Activated naive CD8-positive, alpha-beta T cell treated with anti-CD3 and anti-CD28 coated beads for 36 hours (primary cell): ENCODE results near the gene YPEL1. TPM values are rescaled to one million over a fixed set of nuclear protein-coding genes. Genes with fewer than 3 reads are reported as not detected.
"Not testable (repeated sequence)": the region's sequence is repeated elsewhere in the genome, so short reads cannot be mapped to it uniquely, and the experiment has no call there.

Source experiments
- DNase-seq: peaks from one replicate; pipeline ENCODE4 v3.0.0; 2021
- H3K27ac Mint-ChIP-seq: one replicate; pipeline ENCODE4 v1.8.0; 2022; ENCODE audit warnings: mild to moderate bottlenecking, moderate library complexity, mixed read lengths
- H3K27me3 Mint-ChIP-seq: one replicate; pipeline ENCODE4 v1.8.0; 2022; ENCODE audit warnings: mild to moderate bottlenecking, mixed read lengths
- H3K36me3 Mint-ChIP-seq: one replicate; pipeline ENCODE4 v1.8.0; 2021; ENCODE audit warnings: mild to moderate bottlenecking, mixed read lengths
- H3K4me1 Mint-ChIP-seq: one replicate; pipeline ENCODE4 v1.8.0; 2021; ENCODE audit warnings: mixed read lengths
- H3K4me3 Mint-ChIP-seq: one replicate; pipeline ENCODE4 v1.8.0; 2022; ENCODE audit warnings: mild to moderate bottlenecking, moderate library complexity, mixed read lengths
- H3K9me3 Mint-ChIP-seq: one replicate; pipeline ENCODE4 v1.8.0; 2022; ENCODE audit warnings: mixed read lengths
- total RNA-seq, 2 experiments: library from RNA; stranded (reverse); gene quantifications; one replicate each; pipeline ENCODE4 v1.2.3, GENCODE V29; 2021

The YPEL1 gene
- total RNA-seq, 2 experiments from 2014 or later: 0.60 to 0.72 TPM

GRCh38 chr22:21759646-21760376, 24.2 kb upstream of the YPEL1 start:
- H3K4me1 Mint-ChIP-seq: peaks cover 32% of the 10 kb centered on the region
- H3K9me3 Mint-ChIP-seq: no peaks in the 10 kb centered on the region
- H3K27ac Mint-ChIP-seq: no peak overlapping the region
- DNase-seq: no peak
- no peak overlapping the region for H3K4me3 Mint-ChIP-seq
- H3K36me3 Mint-ChIP-seq: peaks cover 19% of the 10 kb centered on the region
- no peaks in the 10 kb centered on the region for H3K27me3 Mint-ChIP-seq

- H3K4me3 Mint-ChIP-seq: no peak overlapping the region
Observed at GRCh38 chr22:21759093-21759492, 23.5 kb upstream of the YPEL1 start.

GRCh38 chr22:21758091-21758864, 22.7 kb upstream of the YPEL1 start:
- Mint-ChIP-seq H3K27ac (no peak overlapping the region), H3K27me3 (no peaks in the 10 kb centered on the region), H3K36me3 (peaks cover 17% of the 10 kb centered on the region), H3K9me3 (no peaks in the 10 kb centered on the region), H3K4me3 (no peak overlapping the region), H3K4me1 (peaks cover 18% of the 10 kb centered on the region)
- no peak for DNase-seq

More at GRCh38 chr22:21759093-21759492, 23.5 kb upstream of the YPEL1 start:
- no peaks in the 10 kb centered on the region for H3K9me3 Mint-ChIP-seq
- DNase-seq: no peak
- H3K27me3 Mint-ChIP-seq: no peaks in the 10 kb centered on the region
- peaks cover 19% of the 10 kb centered on the region for H3K36me3 Mint-ChIP-seq
- H3K4me1 Mint-ChIP-seq: peaks cover 26% of the 10 kb centered on the region
- H3K27ac Mint-ChIP-seq: no peak overlapping the region

- no peak for DNase-seq
- Mint-ChIP-seq H3K27me3 (no peaks in the 10 kb centered on the region), H3K4me3 (no peak overlapping the region), H3K9me3 (no peaks in the 10 kb centered on the region), H3K27ac (no peak overlapping the region), H3K4me1 (peaks cover 7% of the 10 kb centered on the region), H3K36me3 (peaks cover 8% of the 10 kb centered on the region)
Observed at GRCh38 chr22:21755851-21756284, 20.3 kb upstream of the YPEL1 start.

- no peak for DNase-seq
- H3K4me1 Mint-ChIP-seq: peaks cover 7% of the 10 kb centered on the region
- peaks cover 8% of the 10 kb centered on the region for H3K36me3 Mint-ChIP-seq
- H3K27ac Mint-ChIP-seq: no peak overlapping the region
- no peaks in the 10 kb centered on the region for H3K9me3 Mint-ChIP-seq
- H3K4me3 Mint-ChIP-seq: no peak overlapping the region
- no peaks in the 10 kb centered on the region for H3K27me3 Mint-ChIP-seq
Observed at GRCh38 chr22:21754523-21754922, 18.9 kb upstream of the YPEL1 start.

GRCh38 chr22:21753374-21754111, 17.9 kb upstream of the YPEL1 start:
- Mint-ChIP-seq H3K27ac (no peak overlapping the region), H3K9me3 (no peaks in the 10 kb centered on the region), H3K4me3 (no peak overlapping the region), H3K4me1 (peaks cover 7% of the 10 kb centered on the region), H3K36me3 (peaks cover 5% of the 10 kb centered on the region), H3K27me3 (no peaks in the 10 kb centered on the region)
- DNase-seq: no peak

- H3K27ac Mint-ChIP-seq: no peak overlapping the region
- H3K4me3 Mint-ChIP-seq: no peak overlapping the region
- peaks cover 7% of the 10 kb centered on the region for H3K4me1 Mint-ChIP-seq
- no peaks in the 10 kb centered on the region for H3K27me3 Mint-ChIP-seq
- peaks cover 1% of the 10 kb centered on the region for H3K36me3 Mint-ChIP-seq
- DNase-seq: no peak
- no peaks in the 10 kb centered on the region for H3K9me3 Mint-ChIP-seq
Observed at GRCh38 chr22:21752276-21752675, 16.7 kb upstream of the YPEL1 start.

- no peaks in the 10 kb centered on the region for H3K36me3 Mint-ChIP-seq
- no peaks in the 10 kb centered on the region for H3K27me3 Mint-ChIP-seq
- H3K4me3 Mint-ChIP-seq: no peak overlapping the region
- H3K4me1 Mint-ChIP-seq: no peaks in the 10 kb centered on the region
- H3K9me3 Mint-ChIP-seq: no peaks in the 10 kb centered on the region
- H3K27ac Mint-ChIP-seq: no peak overlapping the region
- no peak for DNase-seq
Observed at GRCh38 chr22:21745948-21746347, 10.4 kb upstream of the YPEL1 start.

- H3K4me1 Mint-ChIP-seq, H3K9me3 Mint-ChIP-seq, H3K36me3 Mint-ChIP-seq, H3K27me3 Mint-ChIP-seq, DNase-seq, H3K4me3 Mint-ChIP-seq, H3K27ac Mint-ChIP-seq: not testable (repeated sequence)
Observed at GRCh38 chr22:21744917-21745316, 9.3 kb upstream of the YPEL1 start.

GRCh38 chr22:21741790-21742189, 6.2 kb upstream of the YPEL1 start:
- Mint-ChIP-seq H3K4me3 (no peak overlapping the region), H3K27ac (no peak overlapping the region), H3K9me3 (no peaks in the 10 kb centered on the region), H3K27me3 (no peaks in the 10 kb centered on the region), H3K36me3 (no peaks in the 10 kb centered on the region), H3K4me1 (no peaks in the 10 kb centered on the region)
- DNase-seq: no peak

- Mint-ChIP-seq H3K4me1 (no peaks in the 10 kb centered on the region), H3K27me3 (no peaks in the 10 kb centered on the region), H3K9me3 (no peaks in the 10 kb centered on the region), H3K4me3 (no peak overlapping the region), H3K36me3 (no peaks in the 10 kb centered on the region), H3K27ac (no peak overlapping the region)
- DNase-seq: no peak
Observed at GRCh38 chr22:21741059-21741458, 5.5 kb upstream of the YPEL1 start.

GRCh38 chr22:21739828-21740377, 4.3 kb upstream of the YPEL1 start:
- no peaks in the 10 kb centered on the region for H3K36me3 Mint-ChIP-seq
- DNase-seq: no peak
- H3K4me3 Mint-ChIP-seq: no peak overlapping the region
- no peak overlapping the region for H3K27ac Mint-ChIP-seq
- no peaks in the 10 kb centered on the region for H3K27me3 Mint-ChIP-seq
- H3K9me3 Mint-ChIP-seq: no peaks in the 10 kb centered on the region
- H3K4me1 Mint-ChIP-seq: peaks cover 3% of the 10 kb centered on the region

GRCh38 chr22:21738966-21739365, 3.4 kb upstream of the YPEL1 start:
- H3K27ac Mint-ChIP-seq: no peak overlapping the region
- no peaks in the 10 kb centered on the region for H3K9me3 Mint-ChIP-seq
- H3K4me3 Mint-ChIP-seq: no peak overlapping the region
- no peak for DNase-seq
- H3K36me3 Mint-ChIP-seq: no peaks in the 10 kb centered on the region
- H3K27me3 Mint-ChIP-seq: no peaks in the 10 kb centered on the region
- H3K4me1 Mint-ChIP-seq: peaks cover 7% of the 10 kb centered on the region

GRCh38 chr22:21738081-21738480, 2.5 kb upstream of the YPEL1 start:
- DNase-seq: no peak
- Mint-ChIP-seq H3K9me3 (no peaks in the 10 kb centered on the region), H3K36me3 (no peaks in the 10 kb centered on the region), H3K4me3 (no peak overlapping the region), H3K27ac (no peak overlapping the region), H3K4me1 (peaks cover 7% of the 10 kb centered on the region), H3K27me3 (no peaks in the 10 kb centered on the region)

- no peaks in the 10 kb centered on the region for H3K27me3 Mint-ChIP-seq
- no peak overlapping the region for H3K4me3 Mint-ChIP-seq
- H3K27ac Mint-ChIP-seq: no peak overlapping the region
- H3K9me3 Mint-ChIP-seq: no peaks in the 10 kb centered on the region
- no peaks in the 10 kb centered on the region for H3K36me3 Mint-ChIP-seq
- no peak for DNase-seq
- peaks cover 7% of the 10 kb centered on the region for H3K4me1 Mint-ChIP-seq
Observed at GRCh38 chr22:21736948-21737347, 1.4 kb upstream of the YPEL1 start.
